GM12878 (cell line): ENCODE measurements around the gene VPS52. TPM values are rescaled to one million over a fixed set of nuclear protein-coding genes. Genes with fewer than 3 reads are reported as not detected.

ENCODE experiments used
- ATAC-seq: fragments of 200-7000 bp; cut with Tn5 transposase; 3 replicates; pipeline ENCODE4 v1.9.1; 2020; ENCODE audit warnings: mild to moderate bottlenecking, moderate library complexity
- BruUV-seq: library from RNA; stranded (reverse); fragments of 400-500 nt; replicated peaks from 2 replicates; lab custom pipeline; 2021; lab: Mats Ljungman, UMichigan
- CTCF ChIA-PET: fragments of 300-600 bp; sonication (Branson Sonifier 250); formaldehyde crosslinking; extraction: SDS; loops from one replicate; lab custom pipeline; 2021; ENCODE audit warnings: inconsistent platforms; lab: Yijun Ruan, JAX
- POLR2A ChIA-PET: fragments of 350-600 bp; formaldehyde crosslinking; extraction: SDS; loops from one replicate; lab custom pipeline; 2021; ENCODE audit warnings: inconsistent platforms; lab: Charles Lee
- RAD21 ChIA-PET: fragments of 300-600 bp; sonication (Branson Sonifier 250); formaldehyde crosslinking; loops from one replicate; lab custom pipeline; 2023; ENCODE audit warnings: antibody characterized with exemption; ENCODE audit not compliant: unreplicated experiment; lab: Charles Lee
- SMC1A ChIA-PET: fragments of 300-600 bp; sonication (Branson Sonifier 250); formaldehyde crosslinking; loops from one replicate; lab custom pipeline; 2023; ENCODE audit not compliant: unreplicated experiment, uncharacterized antibody; lab: Charles Lee
- DNase-seq: peaks from one replicate; pipeline ENCODE4 v3.0.0-alpha.2; 2011; ENCODE audit warnings: low read depth, low spot score
- FAIRE-seq: peaks from 3 replicates; lab custom pipeline; 2011; peaks lifted over from hg19 to GRCh38; lab: Jason Lieb, UNC
- H2AFZ ChIP-seq: 2 replicates; pipeline ENCODE4 v1.6.0; 2011; ENCODE audit warnings: low read depth, low read length, control low read depth; ENCODE audit not compliant: control insufficient read depth
- H3K27ac ChIP-seq: 2 replicates; pipeline ENCODE4 v1.5.1; 2011; ENCODE audit warnings: control low read depth; ENCODE audit not compliant: control insufficient read depth, insufficient read depth
- H3K27me3 ChIP-seq, 2 experiments: replicated peaks in 1 of 2; 2 replicates each; pipeline versions ENCODE4 v1.6.0 to v1.6.1; 2011; ENCODE audit warnings: low read length in 1 of 2; ENCODE audit not compliant: control insufficient read depth in 2 of 2, insufficient read depth in 2 of 2
- H3K36me3 ChIP-seq, 2 experiments: 2 replicates each; pipeline ENCODE4 v1.5.1; 2011; ENCODE audit warnings: low read length in 1 of 2; ENCODE audit not compliant: control insufficient read depth in 2 of 2, insufficient read depth in 2 of 2
- H3K4me1 ChIP-seq: 2 replicates; pipeline ENCODE4 v1.6.1; 2011; ENCODE audit warnings: mild to moderate bottlenecking, low read length, moderate library complexity, mixed read lengths; ENCODE audit not compliant: control insufficient read depth, insufficient read depth
- H3K4me2 ChIP-seq: 2 replicates; pipeline ENCODE4 v1.6.0; 2011; ENCODE audit warnings: control low read depth; ENCODE audit not compliant: control insufficient read depth, insufficient read depth
- H3K4me3 ChIP-seq: fragments of 200-600 bp; sonication (generic); 2 replicates; pipeline ENCODE4 v1.5.1; 2016
- H3K79me2 ChIP-seq: 2 replicates; pipeline ENCODE4 v1.6.0; 2011; ENCODE audit warnings: low read length; ENCODE audit not compliant: control insufficient read depth, insufficient read depth
- H3K9ac ChIP-seq: 2 replicates; pipeline ENCODE4 v1.8.0; 2011; ENCODE audit warnings: low read length, control low read depth, mixed read lengths; ENCODE audit not compliant: control insufficient read depth, insufficient read depth
- H3K9me3 ChIP-seq: replicated peaks from 3 replicates; pipeline ENCODE4 v1.5.1; 2011; ENCODE audit warnings: mild to moderate bottlenecking, low read length; ENCODE audit not compliant: control insufficient read depth, insufficient read depth
- H4K20me1 ChIP-seq: 2 replicates; pipeline ENCODE4 v1.6.0; 2011; ENCODE audit not compliant: control insufficient read depth, insufficient read depth
- EGR1 ChIP-seq, 2 experiments: IDR thresholded peaks; 1 replicate in 1 of 2; 2 replicates in 1 of 2; pipeline ENCODE4 v1.6.1; 2011 to 2012; ENCODE audit warnings: low read depth in 2 of 2, low read length in 2 of 2, borderline replicate concordance in 1 of 2, mild to moderate bottlenecking in 1 of 2, moderate library complexity in 1 of 2
- IKZF1 ChIP-seq: fragments of 450-650 bp; conservative IDR thresholded peaks from 2 replicates; pipeline ENCODE4 v1.6.1; 2017; ENCODE audit warnings: antibody characterized with exemption, mild to moderate bottlenecking
- IKZF2 ChIP-seq, 2 experiments: fragments of 450-650 bp; IDR thresholded peaks; 2 replicates each; pipeline ENCODE4 v1.6.1; 2017; ENCODE audit warnings: mild to moderate bottlenecking in 2 of 2, moderate library complexity in 2 of 2
- JUND ChIP-seq: IDR thresholded peaks from 2 replicates; pipeline ENCODE4 v1.6.1; 2012; ENCODE audit warnings: low read depth, mild to moderate bottlenecking, low read length, improper control_type of control experiment, moderate library complexity
- MTA2 ChIP-seq: fragments of 450-650 bp; IDR thresholded peaks from 2 replicates; pipeline ENCODE4 v1.6.1; 2016; ENCODE audit warnings: low read depth, mild to moderate bottlenecking, moderate library complexity
- MYC ChIP-seq: IDR thresholded peaks from 2 replicates; pipeline ENCODE4 v1.6.1; 2011; ENCODE audit warnings: mild to moderate bottlenecking, low read length, moderate library complexity, inconsistent platforms; ENCODE audit not compliant: insufficient read depth, insufficient replicate concordance, insufficient read length, severe bottlenecking
- NBN ChIP-seq: fragments of 450-650 bp; IDR thresholded peaks from 2 replicates; pipeline ENCODE4 v1.6.1; 2016
- NR2C1 ChIP-seq: fragments of 450-650 bp; IDR thresholded peaks from 2 replicates; pipeline ENCODE4 v1.6.1; 2017; ENCODE audit warnings: antibody characterized with exemption, mild to moderate bottlenecking, moderate library complexity
- PKNOX1 ChIP-seq: fragments of 450-650 bp; IDR thresholded peaks from 2 replicates; pipeline ENCODE4 v1.6.1; 2016; ENCODE audit warnings: mild to moderate bottlenecking
- RB1 ChIP-seq: fragments of 450-650 bp; formaldehyde crosslinking; IDR thresholded peaks from 2 replicates; pipeline ENCODE4 v1.6.1; 2017; ENCODE audit warnings: mild to moderate bottlenecking, borderline replicate concordance
- SMAD1 ChIP-seq: fragments of 450-650 bp; IDR thresholded peaks from 2 replicates; pipeline ENCODE4 v1.6.1; 2018; ENCODE audit warnings: mild to moderate bottlenecking, low read depth; ENCODE audit not compliant: partially characterized antibody
- STAT3 ChIP-seq: IDR thresholded peaks from 2 replicates; pipeline ENCODE4 v1.6.1; 2011; ENCODE audit warnings: low read depth, low read length, improper control_type of control experiment
- TBL1XR1 ChIP-seq: IDR thresholded peaks from 2 replicates; pipeline ENCODE4 v1.6.1; 2012; ENCODE audit warnings: low read depth, low read length, improper control_type of control experiment
- WGBS: methylation state at CpG from one replicate; pipeline ENCODE4 v1.1.6; 2016; ENCODE audit warnings: low lambda C conversion rate; ENCODE audit not compliant: insufficient replicate concordance, insufficient coverage; ENCODE audit errors: missing lambda C conversion rate; 5-methylcytosine and 5-hydroxymethylcytosine counted together
- in situ Hi-C: fragments of 300-500 bp; cut with MboI; formaldehyde crosslinking; loops from 9 replicates; pipeline ENCODE4 v1.14.3; 2018; ENCODE audit warnings: mixed read lengths
- intact Hi-C: fragments of 100-400 bp; cut with micrococcal nuclease; formaldehyde crosslinking; loops from one replicate; pipeline ENCODE4 v1.14.2; 2022; ENCODE audit not compliant: unreplicated experiment
- polyA plus RNA-seq, 11 experiments: library from polyadenylated mRNA; depleted of rRNA in 4 of 11; unstranded in 6 of 11; stranded (reverse) in 5 of 11; fragments of >200 nt; fragmentation: Nextera tagmentation in 4 of 11; fragmentation: Illumina TruSeq in 1 of 11; extraction: Ambion mirVana in 4 of 11; extraction: Trizol in 1 of 11; gene quantifications; 1 replicate in 1 of 11; 2 replicates in 10 of 11; pipeline versions ENCODE4 v1.2.1 to v1.2.3, GENCODE V29; 2011 to 2016; ENCODE audit warnings: inconsistent platforms in 2 of 11, missing spikeins in 2 of 11, low read depth in 1 of 11
- total RNA-seq, 4 experiments: library from RNA; depleted of rRNA in 3 of 4; stranded (reverse); fragments of >200 nt in 3 of 4; fragmentation: Illumina TruSeq in 1 of 4; extraction: Trizol in 1 of 4; gene quantifications; 2 replicates each; pipeline versions ENCODE4 v1.2.1 to v1.2.3, GENCODE V29; 2013 to 2021

Gene VPS52
- total and polyA plus RNA-seq, 10 of the 15 experiments (the other 5 are each of a cell fraction or from before 2014, with no cell fraction given), result 11.3 to 52.7 (median 36.7) TPM

DNA sequence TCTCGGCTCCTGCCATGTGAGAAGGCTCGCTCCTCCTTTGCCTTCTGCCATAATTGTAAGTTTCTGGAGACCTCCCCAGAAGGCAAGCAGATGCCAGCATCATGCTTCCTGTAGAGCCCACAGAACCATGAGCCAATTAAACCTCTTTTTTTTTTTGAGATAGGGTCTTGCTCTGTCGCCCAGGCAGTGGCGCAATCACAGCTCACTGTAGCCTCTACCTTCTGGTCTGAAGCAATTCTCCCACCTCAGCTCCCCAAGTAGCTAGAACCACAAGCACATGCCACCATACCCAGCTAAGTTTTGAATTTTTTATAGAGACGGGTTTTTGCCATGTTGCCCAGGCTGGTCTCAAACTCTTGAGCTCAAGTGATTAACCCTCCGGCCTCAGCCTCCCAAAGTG lies 34.8 kb downstream of the VPS52 start:
- intact Hi-C loops (no loop called here), in situ Hi-C loops (no loop called here)
- H3K27ac ChIP-seq, result no peak overlapping the region
- no TSS peak for BruUV-seq
- ChIA-PET POLR2A (interaction anchor here (0.7 kb wide), 1 partner anchor 131 kb away, joined by 4 read pairs; no protein-coding TSS in a partner anchor), SMC1A (no interaction called here), RAD21 (interaction anchor here (2.6 kb wide), 1 partner anchor 12 kb away, joined by 6 read pairs; no protein-coding TSS in a partner anchor), CTCF (interaction anchor here (1.5 kb wide), 1 partner anchor 10 kb away, joined by 4 read pairs; no protein-coding TSS in a partner anchor)
- H3K79me2 ChIP-seq, result no peaks in the 10 kb centered on the region
- H3K36me3 ChIP-seq, result no peaks in the 10 kb centered on the region
- no peaks in the 10 kb centered on the region for H3K4me1 ChIP-seq
- TF ChIP-seq RB1, result no peak
- TF ChIP-seq STAT3, result no peak
- TF ChIP-seq JUND, result no peak
- no peak for TF ChIP-seq EGR1 (IDR thresholded peaks at IDR 0.05; ENCODE audit: borderline replicate concordance in 1 of 2, low read depth in 2 of 2, low read length in 2 of 2)
- TF ChIP-seq NR2C1, result no peak
- TF ChIP-seq IKZF2 (IDR thresholded peaks at IDR 0.05), result no peak
- TF ChIP-seq MTA2, result no peak
- no peak for TF ChIP-seq IKZF1
- TF ChIP-seq PKNOX1, result no peak
- TF ChIP-seq MYC, result no peak
- no peak for TF ChIP-seq TBL1XR1
- no peak for TF ChIP-seq SMAD1
- TF ChIP-seq NBN, result no peak
- ATAC-seq (no peak), DNase-seq (no peak), FAIRE-seq (no peak)
- H3K27me3 ChIP-seq, result peaks cover 2 to 3% of the 10 kb centered on the region in 2 experiments; a peak in 2 of 4 replicates
- 61% methylated on average over 6 of the region's 6 CpGs for WGBS
- H3K4me2 ChIP-seq, result no peak overlapping the region
- H3K9me3 ChIP-seq, result no peaks in the 10 kb centered on the region
- no peak overlapping the region for H3K9ac ChIP-seq
- no peak overlapping the region for H2AFZ ChIP-seq
- no peak overlapping the region for H3K4me3 ChIP-seq
- no peaks in the 10 kb centered on the region for H4K20me1 ChIP-seq
